Panc1 (cell line): ENCODE measurements around the gene ZNF189.

ENCODE experiments used
- CTCF ChIP-seq: fragments of 450-650 bp; IDR thresholded peaks from 2 replicates; pipeline ENCODE4 v1.5.1; 2017; ENCODE audit warnings: mild to moderate bottlenecking
- POLR2AphosphoS5 ChIP-seq: IDR thresholded peaks from 2 replicates; pipeline ENCODE4 v1.6.1; 2012; ENCODE audit warnings: mild to moderate bottlenecking, low read depth, low read length, moderate library complexity

- no peak for TF ChIP-seq CTCF
- TF ChIP-seq POLR2AphosphoS5, result no peak
Observed at GRCh38 chr9:101414839-101415238, 16.2 kb downstream of the ZNF189 start.
